ENCODE data around the gene LDB2.

Gene LDB2

DNA sequence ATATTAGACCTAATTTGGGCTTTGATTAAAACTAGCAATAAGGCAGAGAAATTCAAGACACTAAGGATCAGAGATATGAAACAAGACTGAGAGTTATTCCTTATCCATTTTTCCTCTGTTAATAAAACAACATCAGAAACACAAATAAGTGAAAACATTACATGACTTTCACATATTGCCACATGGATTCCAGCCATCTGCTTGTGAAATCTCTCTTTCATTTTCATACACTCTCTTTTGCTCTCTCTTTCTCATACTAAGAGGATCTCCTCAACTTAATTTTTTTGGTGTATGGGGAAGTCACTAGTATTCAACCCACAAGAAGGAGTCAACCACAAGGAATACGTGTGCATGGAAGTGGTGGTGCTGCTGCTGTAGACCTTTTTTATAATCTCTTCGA, 183.0 kb downstream of the LDB2 start:
- DNase-seq, result no peak

DNA sequence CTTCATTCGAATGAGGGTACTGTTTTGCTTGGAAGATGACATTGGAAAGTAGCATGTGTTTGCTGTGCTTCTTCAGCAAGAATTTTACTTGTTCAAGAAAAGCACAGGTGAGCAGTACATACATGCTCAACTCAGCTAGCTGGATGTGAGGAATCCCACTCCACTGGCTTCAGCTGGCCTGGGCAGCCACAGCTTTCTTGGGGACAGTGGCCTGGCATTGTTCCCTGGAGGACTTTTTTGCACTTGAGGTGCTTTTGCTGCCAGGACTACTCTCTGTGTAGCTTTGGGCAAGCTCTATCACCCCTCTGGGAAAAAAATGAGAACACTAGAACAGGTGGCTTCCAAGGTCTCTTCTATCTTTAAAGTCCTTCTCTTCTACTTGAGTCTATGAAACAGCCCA, 184.3 kb downstream of the LDB2 start:
- no peak for DNase-seq

DNA sequence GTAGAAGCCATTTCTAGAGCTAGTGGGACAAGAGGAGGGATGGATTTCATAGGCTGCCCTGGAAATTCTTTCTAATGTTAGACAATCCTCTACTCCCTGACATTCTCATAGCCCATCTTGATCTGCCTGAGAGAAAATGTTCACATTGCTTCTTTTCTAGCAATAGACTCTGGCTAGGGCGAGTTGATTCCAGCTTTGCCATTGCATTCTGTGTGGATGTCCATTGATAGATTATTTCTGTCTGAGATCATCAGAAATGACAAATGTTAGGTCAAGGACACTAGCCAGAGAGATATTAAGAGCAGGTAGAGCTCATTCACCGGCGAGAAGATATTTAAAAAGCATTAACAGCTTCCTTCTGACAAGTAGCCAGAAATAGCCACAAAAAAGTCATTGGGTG, 184.7 kb downstream of the LDB2 start:
- DNase-seq, result no peak

GRCh38 chr4:16713271-16713670, 185.2 kb downstream of the LDB2 start:
- DNase-seq, result no peak

GRCh38 chr4:16710198-16710597, 188.2 kb downstream of the LDB2 start:
- DNase-seq, result no peak

GRCh38 chr4:16707874-16708273, 190.6 kb downstream of the LDB2 start:
- DNase-seq, result no peak

DNA sequence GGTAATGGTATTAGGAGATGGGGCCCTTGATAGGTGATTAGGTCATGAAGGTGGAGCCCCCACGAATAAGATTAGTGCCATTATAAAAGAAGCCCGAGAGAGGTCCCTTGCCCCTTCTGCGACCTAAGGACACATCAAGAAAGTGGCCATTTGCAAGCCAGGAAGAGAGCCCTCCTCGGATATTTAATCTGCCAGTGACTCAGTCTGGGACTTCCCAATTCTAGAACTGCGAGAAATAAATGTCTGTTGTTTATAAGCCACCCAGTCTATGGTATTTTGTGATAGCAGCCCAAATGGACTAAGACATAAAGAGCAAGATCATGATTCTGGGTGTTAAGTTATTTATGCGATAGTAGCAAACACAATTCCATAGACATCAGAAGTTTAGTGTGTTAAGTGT, 192.2 kb downstream of the LDB2 start:
- DNase-seq, result no peak

DNA sequence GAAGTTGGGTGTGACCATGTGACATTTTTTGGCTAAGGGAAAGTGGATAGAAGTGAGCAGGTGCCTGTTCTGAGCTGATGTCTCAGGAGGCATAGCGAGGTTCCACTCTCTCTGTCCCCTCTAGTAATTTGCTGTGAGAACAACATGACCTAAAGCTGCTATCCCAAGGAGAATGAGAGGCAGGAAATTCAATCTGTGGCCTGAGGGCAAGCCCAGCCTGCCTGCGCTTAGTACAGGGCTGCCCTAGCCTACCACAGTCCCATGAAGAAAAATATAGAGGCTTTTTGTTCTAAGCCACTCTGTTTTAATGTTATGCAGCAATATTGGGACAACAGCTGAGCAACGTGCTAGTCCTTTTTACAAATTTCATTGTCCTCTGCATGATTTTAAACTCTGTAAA, 193.1 kb downstream of the LDB2 start:
- DNase-seq, result no peak

DNA sequence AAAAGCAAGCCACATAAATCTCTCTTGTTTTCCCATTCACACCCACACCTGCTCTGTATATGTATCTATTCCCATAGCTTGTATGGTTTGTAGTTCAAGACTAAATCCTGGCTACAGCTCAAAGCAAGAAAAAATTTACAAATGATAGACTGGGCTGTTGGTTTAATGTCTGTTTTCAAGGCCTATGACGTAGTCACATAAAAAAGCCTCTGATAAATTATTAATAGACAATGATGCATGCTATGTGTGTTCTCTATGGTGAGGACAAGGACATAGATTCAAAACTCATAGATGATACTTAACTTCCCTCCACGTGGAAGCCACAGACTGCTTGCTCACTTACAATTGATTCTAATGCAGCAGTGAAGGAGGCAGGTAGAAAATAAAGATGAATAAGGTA, 194.0 kb downstream of the LDB2 start:
- no peak for DNase-seq

- DNase-seq, result no peak
Measured at GRCh38 chr4:16695896-16696295, 202.5 kb downstream of the LDB2 start.

GRCh38 chr4:16694884-16695276, 203.6 kb downstream of the LDB2 start:
- DNase-seq, result no peak

DNA sequence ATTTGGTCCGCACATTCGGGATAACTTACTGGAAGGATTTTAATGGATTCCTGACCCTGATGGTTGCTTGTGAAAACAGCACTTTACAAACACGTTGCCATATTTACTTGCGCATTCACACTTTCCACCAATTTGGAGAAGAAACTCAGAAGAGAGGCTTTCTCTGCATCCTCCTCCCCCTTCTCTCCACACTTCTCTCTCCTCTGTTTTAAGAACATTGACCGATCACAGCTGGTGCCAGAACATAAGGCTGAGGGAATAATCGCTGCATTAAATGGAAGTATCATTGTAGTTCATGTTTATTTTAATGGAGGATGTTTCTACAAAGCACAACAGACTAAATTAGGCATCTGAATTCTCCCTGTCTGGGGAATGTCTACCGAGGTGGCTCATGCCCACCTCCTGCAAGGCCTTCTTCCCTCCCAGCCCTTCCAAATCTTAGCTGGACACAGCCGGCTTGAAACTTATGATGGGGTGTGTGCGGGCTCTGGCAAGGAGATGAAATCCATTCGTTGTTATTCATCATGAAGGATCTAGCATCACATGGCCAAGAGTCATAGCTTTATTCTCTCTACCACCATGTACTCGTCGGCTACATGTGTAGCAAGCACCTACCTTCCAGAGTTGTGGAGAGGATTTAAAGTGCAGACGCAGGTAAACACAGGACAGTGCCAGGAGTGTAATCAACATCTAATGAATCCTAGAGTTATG, 204.1 kb downstream of the LDB2 start:
- DNase-seq, result no peak

GRCh38 chr4:16693641-16694040, 204.8 kb downstream of the LDB2 start:
- no peak for DNase-seq

DNA sequence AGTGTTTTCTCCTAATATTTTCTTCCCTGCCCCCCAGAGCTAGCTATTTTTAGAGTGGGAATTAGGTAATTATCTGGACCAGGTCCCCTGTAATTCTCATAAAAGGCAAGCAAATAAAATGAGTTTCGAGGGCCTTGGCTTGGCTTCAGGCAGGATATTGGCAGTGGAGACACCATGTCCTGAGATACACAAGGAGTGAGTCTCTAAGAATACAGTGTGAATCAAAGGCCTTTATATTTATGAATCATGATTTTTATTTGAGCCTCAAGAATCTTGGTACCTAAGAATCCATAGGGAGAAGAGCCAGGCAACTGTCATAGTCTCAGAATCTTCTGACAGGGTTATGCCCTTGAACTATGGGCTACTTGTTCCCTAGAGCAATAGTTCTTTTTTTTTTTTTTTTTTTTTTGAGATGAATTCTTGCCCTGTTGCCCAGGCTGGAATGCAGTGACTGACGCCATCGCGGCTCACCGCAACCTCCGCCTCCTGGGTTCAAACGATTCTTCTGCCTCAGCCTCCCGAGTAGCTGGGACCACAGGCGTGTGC, 205.4 kb downstream of the LDB2 start:
- no peak for DNase-seq

DNA sequence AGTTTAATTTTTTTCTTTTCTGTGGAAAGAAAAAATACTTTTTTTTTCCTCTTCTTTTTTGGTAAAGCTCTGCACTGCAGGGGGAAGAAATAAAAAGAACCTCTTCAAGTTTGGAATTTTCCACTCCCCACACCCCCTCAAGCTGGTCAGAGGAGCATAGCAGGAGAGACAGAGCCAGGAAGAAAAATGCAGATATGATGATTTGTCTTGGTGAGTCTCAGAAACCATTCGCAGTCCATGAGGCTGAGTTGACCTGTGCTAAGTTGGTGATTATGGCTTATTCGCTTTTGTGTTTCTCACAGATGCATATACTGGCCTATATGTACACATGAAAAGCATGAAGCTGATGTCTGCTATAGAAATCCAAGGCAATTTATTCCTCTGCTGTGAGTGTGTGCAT, 205.9 kb downstream of the LDB2 start:
- no peak for DNase-seq

- DNase-seq, result no peak
Measured at GRCh38 chr4:16692046-16692445, 206.4 kb downstream of the LDB2 start.

GRCh38 chr4:16691450-16691849, 207.0 kb downstream of the LDB2 start:
- DNase-seq, result no peak

- DNase-seq, result no peak
Measured at GRCh38 chr4:16687845-16688244, 210.6 kb downstream of the LDB2 start.

DNA sequence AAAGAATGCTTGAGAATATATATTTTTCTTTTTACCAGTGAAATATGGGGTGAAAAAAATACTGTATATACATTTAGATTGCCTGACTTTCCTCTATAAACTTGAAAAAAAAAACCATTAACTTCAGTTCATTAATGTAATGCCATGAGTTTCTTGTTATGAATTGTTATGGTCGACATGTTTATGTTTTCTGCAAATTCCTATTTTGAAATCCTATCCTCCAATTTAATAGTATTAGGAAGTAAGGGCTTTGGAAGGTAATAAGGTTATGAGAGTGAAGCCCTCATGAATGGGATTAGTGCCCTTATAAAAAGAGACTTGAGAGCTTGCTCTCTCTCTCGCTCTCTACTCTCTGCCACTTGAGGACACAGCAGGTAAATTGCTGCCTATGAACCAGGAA, 211.4 kb downstream of the LDB2 start:
- no peak for DNase-seq

DNA sequence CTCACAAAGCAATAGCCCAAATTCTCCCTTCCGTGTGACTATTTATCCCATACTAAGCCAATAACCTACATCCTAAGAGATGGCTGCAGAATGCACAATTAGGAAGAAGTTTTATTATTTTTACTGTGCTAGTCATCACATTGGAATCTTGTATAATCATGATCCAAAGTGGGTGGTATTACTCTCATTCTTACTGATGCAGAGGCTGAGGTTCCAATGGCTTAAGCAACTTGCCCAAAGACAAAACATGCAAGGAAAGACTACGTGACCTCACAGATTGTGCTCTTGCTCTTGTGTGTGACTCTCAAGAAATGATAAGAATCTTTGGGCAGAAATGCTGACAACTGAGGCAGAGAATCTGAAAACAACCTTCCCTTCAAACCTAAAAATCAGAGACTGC, 212.2 kb downstream of the LDB2 start:
- DNase-seq, result no peak

DNA sequence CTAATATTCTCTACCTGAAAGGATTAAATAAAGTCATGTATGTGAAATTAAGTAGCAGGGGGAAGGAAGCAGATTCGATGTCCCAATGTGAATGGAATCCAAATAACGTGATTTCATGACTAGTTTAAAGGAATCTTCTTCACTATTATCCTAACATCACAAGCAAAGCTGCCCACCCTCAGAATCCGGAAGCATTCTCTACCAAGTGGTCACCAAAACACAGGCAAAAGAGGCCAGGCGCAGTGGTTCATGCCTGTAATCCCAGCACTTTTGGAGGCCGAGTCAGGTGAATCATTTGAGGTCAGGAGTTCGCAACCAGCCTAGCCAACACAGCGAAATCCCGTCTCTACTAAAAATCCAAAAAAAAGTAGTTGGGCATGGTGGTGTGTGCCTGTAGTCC, 212.9 kb downstream of the LDB2 start:
- no peak for DNase-seq

DNA sequence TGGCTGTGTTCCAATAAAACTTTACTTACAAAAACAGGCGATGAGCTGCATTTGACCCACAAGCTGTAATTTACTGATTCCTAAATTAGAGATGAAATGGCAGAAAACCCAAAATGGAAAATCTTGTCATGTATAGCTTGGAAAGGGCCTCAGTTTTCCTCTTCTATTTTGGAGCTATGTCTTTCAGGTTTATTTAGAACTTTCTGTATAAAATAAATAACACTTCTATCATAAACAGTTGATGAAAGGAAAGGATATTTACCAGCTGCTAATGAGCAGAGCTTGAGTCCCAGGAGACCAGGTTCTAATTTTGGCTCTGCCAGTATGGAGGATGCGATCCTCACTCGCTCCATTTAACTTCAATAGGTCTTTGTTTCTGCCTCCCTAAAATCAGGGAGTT, 213.5 kb downstream of the LDB2 start:
- no peak for DNase-seq

DNA sequence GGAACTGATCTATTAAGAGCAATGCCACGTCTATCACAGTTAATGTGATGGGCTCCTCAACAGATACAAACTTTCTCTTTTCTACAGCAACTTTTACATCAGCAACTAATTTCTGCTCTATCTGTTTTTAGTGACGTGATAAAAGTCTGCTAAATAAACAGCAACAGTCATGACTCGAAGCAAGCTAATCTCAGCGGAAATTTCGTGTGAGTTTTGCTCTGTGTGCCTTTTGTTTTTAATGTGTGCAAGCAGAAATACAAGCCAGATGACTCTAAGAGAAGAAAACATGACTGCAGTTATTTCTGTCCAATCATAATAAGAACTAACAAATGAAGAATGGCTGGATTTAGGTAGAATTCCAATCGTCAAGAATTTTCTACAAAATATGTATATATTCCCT, 214.3 kb downstream of the LDB2 start:
- DNase-seq, result no peak

GRCh38 chr4:16682975-16683374, 215.5 kb downstream of the LDB2 start:
- no peak for DNase-seq

All from activated T-cell treated with anti-CD3 and anti-CD28 coated beads for 4 hours (primary cell).